ENCODE results near the gene AUTS2.

DNA sequence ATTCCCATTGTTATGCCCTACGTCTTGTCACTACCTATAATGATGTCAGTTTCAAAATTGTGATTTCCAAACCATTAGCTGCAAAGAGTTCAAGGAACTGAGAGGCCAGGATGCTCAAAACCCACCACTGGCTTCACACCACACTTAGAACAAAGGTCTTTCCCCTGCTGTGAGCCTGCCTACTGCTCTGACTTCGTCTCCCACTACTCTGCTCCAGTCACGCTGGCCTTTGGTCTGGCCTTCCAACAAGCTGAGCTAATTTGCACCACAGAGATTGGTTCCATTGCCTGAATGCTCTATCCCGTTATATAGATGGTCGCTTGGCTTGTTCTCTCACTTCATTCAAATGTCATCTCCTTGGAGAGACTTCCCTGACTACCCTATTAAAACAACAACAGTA, 961.5 kb downstream of the AUTS2 start:
- TF ChIP-seq, protein P1, sequence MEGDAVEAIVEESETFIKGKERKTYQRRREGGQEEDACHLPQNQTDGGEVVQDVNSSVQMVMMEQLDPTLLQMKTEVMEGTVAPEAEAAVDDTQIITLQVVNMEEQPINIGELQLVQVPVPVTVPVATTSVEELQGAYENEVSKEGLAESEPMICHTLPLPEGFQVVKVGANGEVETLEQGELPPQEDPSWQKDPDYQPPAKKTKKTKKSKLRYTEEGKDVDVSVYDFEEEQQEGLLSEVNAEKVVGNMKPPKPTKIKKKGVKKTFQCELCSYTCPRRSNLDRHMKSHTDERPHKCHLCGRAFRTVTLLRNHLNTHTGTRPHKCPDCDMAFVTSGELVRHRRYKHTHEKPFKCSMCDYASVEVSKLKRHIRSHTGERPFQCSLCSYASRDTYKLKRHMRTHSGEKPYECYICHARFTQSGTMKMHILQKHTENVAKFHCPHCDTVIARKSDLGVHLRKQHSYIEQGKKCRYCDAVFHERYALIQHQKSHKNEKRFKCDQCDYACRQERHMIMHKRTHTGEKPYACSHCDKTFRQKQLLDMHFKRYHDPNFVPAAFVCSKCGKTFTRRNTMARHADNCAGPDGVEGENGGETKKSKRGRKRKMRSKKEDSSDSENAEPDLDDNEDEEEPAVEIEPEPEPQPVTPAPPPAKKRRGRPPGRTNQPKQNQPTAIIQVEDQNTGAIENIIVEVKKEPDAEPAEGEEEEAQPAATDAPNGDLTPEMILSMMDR (IDR thresholded peaks at IDR 0.05) = no peak
- TF ChIP-seq POLR2A (IDR thresholded peaks at IDR 0.05) = no peak
